Activated CD4-positive, alpha-beta T cell treated with anti-CD3 and anti-CD28 coated beads for 1 hour (primary cell): Measurements from ENCODE around the gene TOX2.

Experiments used
- DNase-seq: peaks from one replicate; pipeline ENCODE4 v3.0.0-alpha.2; 2020

TOX2 gene

GRCh38 chr20:43916073-43916880, 1.6 kb downstream of the TOX2 start:
- no peak for DNase-seq

GRCh38 chr20:43916881-43917371, 2.3 kb downstream of the TOX2 start:
- DNase-seq = no peak

GRCh38 chr20:43917380-43917779, 2.7 kb downstream of the TOX2 start:
- DNase-seq = no peak

GRCh38 chr20:43919686-43920403, 5.2 kb downstream of the TOX2 start:
- no peak for DNase-seq

GRCh38 chr20:43920797-43921196, 6.1 kb downstream of the TOX2 start:
- no peak for DNase-seq

GRCh38 chr20:43921227-43921780, 6.7 kb downstream of the TOX2 start:
- no peak for DNase-seq

GRCh38 chr20:43922614-43923013, 8.0 kb downstream of the TOX2 start:
- DNase-seq = no peak

DNA sequence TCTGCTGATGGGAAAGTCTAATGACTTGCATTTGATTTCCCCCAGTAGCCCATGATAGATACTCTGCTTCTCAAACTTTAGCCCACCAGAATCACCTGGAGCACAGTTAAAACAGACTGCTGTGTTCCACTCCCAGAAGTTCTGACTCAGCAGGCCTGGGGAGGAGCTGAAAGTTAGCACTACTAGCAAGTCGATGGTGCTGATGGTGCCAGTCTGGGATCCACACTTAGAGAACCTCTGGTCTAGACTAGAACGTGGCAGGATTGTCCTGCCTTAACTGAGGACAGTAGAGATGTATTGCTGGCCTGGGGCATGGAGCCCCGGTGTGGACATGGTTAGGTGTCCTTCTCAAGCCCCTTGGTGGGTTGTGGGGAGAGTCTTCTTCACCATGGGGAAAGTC, 8.7 kb downstream of the TOX2 start:
- no peak for DNase-seq

GRCh38 chr20:43923917-43924316, 9.3 kb downstream of the TOX2 start:
- no peak for DNase-seq

- DNase-seq = peak; percentile 26
Measured at GRCh38 chr20:43925215-43925614, 10.6 kb downstream of the TOX2 start.

DNA sequence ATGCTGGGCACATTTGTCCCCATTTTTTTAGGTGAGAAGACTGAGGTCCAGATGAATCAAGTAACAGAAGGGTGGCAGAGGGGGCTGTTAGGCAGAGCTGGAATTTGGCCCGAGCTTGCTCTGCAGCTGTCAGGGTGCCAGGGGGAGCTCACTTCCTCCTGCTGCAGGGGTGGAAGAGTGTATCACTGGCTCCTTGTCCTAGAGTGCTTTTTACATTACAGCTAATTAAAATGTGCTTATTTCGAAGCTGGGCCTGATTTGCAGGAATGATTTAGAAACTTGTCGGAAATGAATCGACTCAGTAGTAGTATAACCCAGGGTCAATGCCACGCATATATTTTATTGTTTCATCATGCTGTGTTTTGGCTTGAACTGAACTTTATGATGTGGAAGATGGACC, 11.1 kb downstream of the TOX2 start:
- no peak for DNase-seq

DNA sequence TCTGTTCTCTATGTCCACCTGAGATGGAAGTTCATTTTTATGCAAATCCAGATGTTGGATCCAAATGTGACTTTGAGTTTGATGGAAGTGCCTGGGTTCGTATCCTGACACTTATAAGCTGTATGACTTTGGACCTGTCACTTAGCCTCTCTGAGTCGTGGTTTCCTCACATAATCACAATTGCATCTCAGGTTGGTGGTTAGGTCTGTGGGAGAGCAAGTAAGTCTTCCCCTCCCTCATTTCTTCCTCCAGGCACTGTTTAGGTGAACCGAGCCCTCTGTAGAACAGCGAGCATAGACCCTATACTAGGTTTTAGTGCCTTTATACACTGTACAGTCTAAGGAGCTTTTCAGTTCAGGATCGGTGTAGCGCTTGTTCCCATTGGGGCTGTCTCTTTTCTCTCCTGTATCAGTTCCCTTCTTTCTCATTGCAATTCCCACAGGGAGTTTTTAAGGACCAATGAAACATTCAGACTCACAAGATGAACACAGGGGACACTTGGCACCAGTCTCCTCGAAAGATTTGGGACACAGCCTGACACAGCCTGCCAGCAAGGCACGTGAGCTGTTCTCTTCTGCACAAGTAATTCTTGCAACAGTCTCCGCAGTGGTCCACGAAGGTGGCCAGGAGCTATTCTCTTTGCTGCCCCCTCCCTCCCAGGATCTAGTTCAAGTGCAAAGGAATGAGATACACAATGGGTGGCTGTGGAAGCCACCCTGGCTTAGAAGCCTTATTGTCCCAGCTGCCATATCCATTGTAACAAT, 11.8 kb downstream of the TOX2 start:
- DNase-seq = no peak

DNA sequence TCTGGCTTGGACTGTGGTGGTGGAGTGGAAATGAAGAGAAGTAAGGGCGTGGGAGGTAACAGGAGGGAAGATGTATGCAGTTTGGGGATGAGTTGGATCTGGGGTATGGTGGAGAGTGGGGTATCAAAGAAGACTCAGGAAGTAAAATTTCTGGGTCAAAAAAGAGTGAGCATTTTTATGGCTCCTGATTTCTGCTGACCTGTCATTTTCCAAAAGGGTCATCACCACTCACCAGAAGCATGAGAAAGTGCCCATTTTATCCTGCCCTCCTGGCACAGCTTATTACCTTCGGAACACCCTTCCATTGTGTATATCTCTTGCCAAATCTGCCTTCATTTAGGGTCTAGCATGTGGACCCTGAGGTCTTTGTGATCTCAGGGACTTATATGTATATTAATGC, 17.3 kb downstream of the TOX2 start:
- DNase-seq = no peak

DNA sequence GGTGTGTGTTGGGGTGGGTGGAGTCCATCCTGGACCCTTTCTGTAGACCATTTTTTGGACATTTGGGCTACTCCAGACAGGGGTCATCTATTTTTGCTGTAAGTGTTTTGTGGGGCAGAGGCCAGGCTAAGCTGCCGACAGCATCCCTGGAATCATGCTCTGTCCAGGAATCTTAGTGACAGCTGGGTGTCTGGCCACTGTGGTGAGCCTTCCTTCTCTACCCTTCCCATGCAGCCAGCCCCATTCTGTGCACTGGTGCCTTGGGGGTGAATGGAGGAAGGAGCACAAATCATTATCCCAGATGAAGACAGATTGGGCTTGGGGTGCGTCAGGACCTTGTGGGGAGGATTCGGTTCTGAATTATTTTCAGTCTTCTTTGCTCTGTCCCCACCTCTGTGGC, 20.2 kb downstream of the TOX2 start:
- no peak for DNase-seq

DNA sequence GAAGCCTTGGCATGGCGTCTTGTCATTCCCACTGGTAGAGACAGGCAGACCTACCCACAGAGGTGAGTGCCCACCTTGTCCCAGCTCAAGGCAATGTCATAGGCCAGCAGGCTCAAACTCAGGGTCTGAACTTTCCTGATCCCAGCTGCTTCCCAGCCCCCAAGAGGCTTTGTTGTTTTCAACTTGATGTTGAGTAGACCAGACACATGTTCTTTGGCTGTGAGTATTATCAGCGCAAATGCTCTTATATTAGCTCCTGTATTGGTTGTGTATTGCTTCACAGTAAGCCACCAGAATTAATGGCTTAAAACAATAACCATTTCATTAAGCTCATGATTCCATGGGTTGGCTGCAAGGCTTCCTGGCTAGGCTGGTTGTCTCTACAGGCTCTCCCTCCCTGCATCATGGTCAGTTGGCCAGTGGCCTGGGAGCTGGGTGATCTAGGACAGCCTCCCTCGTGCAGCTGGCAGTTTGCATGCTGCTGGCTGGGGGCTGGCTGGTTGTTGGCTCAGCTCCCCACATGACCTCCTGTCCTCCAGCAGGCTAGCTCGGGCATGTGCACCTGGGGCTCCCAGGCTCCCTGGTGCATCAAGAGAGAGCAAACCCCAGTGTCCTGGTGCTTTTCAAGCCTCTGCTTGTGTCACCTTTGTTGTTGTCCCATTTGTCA, 21.6 kb downstream of the TOX2 start:
- DNase-seq = no peak

- DNase-seq = no peak
Measured at GRCh38 chr20:43936805-43937204, 22.2 kb downstream of the TOX2 start.

DNA sequence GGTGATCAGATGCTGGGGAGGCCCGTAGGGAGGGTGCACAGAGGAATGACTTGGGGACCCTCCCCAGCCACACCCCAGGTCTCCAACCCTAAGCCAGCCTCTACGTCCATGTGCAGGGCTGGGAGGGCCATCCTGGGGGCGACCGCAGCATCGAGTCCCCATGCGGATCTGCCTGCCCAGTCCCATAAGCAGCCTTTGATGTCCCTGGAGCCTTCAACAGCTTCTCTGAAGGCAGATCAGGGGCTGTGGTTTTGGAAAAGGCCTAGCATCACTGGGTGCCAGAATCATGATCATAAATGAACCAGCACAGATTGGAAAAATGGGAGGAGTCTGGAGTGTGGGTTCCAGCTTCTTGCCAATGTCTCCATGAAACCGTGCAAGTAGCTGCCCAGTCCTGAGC, 22.9 kb downstream of the TOX2 start:
- DNase-seq = no peak

DNA sequence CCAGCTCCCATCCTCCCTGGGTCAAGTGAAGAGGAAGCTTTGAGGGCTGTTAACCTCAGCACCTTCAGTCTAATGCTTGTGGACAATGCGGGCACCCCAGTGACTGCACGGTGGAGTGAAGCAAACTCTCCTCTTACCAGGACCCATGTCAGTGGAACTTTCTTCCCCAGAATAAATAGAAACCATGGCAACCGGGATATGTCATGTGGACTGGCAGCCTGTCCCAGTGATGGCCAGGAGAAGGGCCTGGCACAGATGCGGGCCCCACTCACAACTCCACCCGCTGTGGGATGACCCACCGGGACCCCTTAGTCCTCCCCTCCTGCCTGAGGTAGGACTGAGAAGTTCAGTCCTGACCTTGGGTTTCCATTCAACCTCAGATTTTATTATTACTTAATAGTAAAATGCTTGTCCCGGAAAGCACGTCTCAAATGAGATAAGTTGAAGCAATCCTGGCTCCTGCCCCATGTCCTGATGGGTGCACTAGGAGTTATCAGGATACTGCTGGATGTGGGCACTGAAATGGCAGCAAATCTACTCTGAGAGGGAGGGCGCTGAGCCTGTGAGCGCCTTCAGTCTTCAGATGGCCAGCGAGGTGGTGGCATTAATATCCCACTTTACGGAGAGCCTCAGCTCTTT, 23.5 kb downstream of the TOX2 start:
- DNase-seq = no peak

DNA sequence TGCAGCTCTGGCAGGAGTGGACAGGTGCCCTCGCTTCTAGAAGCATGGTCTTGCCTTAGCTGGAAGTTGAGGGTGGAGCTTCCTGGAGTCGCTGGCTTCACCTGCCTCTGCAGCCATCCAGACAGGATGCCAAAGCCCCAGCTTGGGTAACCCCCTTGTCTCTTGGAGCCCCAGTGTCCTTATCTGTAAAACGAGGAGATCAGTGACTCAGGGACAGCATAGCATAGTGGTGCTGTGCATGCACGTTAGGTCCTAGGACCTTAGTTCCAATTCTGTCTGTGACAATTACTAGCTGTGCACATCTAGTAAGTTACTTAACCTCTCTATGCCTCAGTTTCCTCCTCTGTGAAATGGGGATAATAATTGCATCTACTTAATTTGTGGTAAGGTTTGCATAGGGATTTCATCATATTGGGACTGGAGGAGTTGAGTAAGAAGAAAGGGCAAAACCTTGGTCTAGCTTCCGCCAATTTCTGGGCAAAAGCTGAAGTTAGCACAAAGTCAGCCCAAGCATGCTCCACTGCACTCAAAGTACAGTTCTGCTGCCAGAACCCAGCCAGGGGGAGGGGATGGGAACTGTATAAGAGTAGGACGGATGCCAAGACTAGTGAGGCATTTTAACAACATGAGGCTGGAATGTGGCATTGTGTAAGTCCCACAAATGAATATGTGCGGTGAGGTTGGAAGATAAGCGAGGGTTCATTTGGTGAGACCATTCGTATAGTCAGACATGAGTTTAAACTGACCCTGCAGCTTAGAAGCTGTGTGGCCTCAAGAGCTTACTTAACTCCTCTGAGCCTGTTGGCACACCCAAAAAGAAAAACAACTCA, 24.5 kb downstream of the TOX2 start:
- no peak for DNase-seq

DNA sequence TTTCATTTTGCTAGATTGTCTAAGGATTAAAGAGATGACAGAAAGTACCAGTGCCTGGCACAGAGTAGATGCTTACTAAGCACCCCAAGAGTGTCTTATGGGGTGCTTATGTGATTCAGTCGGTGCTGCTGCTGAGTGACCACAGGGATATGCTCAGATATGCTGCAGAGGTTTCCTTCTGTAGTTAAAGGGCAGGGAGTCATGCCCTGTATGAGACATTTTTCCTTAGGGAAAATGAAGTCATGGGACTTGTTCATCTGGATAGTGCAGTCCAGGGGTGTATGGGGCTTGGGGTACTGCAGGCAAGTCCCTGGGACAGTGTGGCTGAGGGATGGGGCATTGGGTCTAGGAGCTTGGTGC, 25.1 kb downstream of the TOX2 start:
- no peak for DNase-seq

- no peak for DNase-seq
Measured at GRCh38 chr20:43940518-43941225, 26.0 kb downstream of the TOX2 start.
